Upper lobe of left lung (tissue), 6 donors: ENCODE data around the gene MRPS9. TPM values are rescaled to one million over a fixed set of nuclear protein-coding genes. Genes with fewer than 3 reads are reported as not detected.
A peak's percentile ranks its signal among the peaks of the same experiment; 100 is the strongest.

ENCODE experiments used
- ATAC-seq, 2 donors: fragments of 200-7000 bp; cut with Tn5 transposase; one replicate each; pipeline ENCODE4 v1.9.1; 2022; ENCODE audit warnings: mild to moderate bottlenecking in 2 of 2, moderate library complexity in 2 of 2; ENCODE audit not compliant: low FRiP score in 2 of 2
- DNase-seq, 2 donors: peaks; one replicate each; pipeline ENCODE4 v3.0.0-alpha.2; 2019 to 2020
- H3K27ac ChIP-seq, 4 donors: fragments of 200-600 bp; sonication (generic); one replicate each; pipeline ENCODE4 v1.5.1; 2016 to 2019
- H3K27me3 ChIP-seq, 4 donors: fragments of 200-600 bp; sonication (generic); one replicate each; pipeline ENCODE4 v1.5.1; 2017 to 2019
- H3K36me3 ChIP-seq, 4 donors: fragments of 200-600 bp; sonication (generic); one replicate each; pipeline ENCODE4 v1.5.1; 2016 to 2019
- H3K4me1 ChIP-seq, 4 donors: fragments of 200-600 bp; sonication (generic); one replicate each; pipeline ENCODE4 v1.5.1; 2018 to 2019
- H3K4me3 ChIP-seq, 4 donors: fragments of 200-600 bp; sonication (generic); one replicate each; pipeline ENCODE4 v1.5.1; 2017 to 2019; ENCODE audit warnings: mild to moderate bottlenecking in 2 of 4, moderate library complexity in 1 of 4
- H3K9me3 ChIP-seq, 4 donors: fragments of 200-600 bp; sonication (generic); one replicate each; pipeline ENCODE4 v1.5.1; 2018 to 2019
- CTCF ChIP-seq, 6 experiments: fragments of 450-650 bp in 4 of 6; fragments of 200-600 bp in 2 of 6; sonication (generic) in 2 of 6; IDR thresholded peaks; one replicate each; pipeline ENCODE4 v1.5.1; 2016 to 2019; ENCODE audit warnings: antibody characterized with exemption in 6 of 6
- EP300 ChIP-seq, 4 donors: sonication (generic); formaldehyde crosslinking; IDR thresholded peaks; one replicate each; pipeline ENCODE4 v1.5.1; 2017; ENCODE audit warnings: antibody characterized with exemption in 4 of 4, control low read depth in 2 of 4
- POLR2A ChIP-seq, 4 donors: fragments of 450-650 bp; IDR thresholded peaks; one replicate each; pipeline ENCODE4 v1.5.1; 2016 to 2017; ENCODE audit warnings: antibody characterized with exemption in 4 of 4, mild to moderate bottlenecking in 2 of 4
- POLR2AphosphoS5 ChIP-seq, 2 donors: sonication (generic); formaldehyde crosslinking; IDR thresholded peaks; one replicate each; pipeline ENCODE4 v1.5.1; 2017; ENCODE audit warnings: antibody characterized with exemption in 2 of 2
- WGBS, 2 donors: methylation state at CpG; one replicate each; pipeline ENCODE4 v1.1.5; 2017 to 2018; 5-methylcytosine and 5-hydroxymethylcytosine counted together
- total RNA-seq, 6 donors: library from RNA; depleted of rRNA in 4 of 6; stranded (reverse); fragments of >200 nt in 4 of 6; gene quantifications; one replicate each; pipeline versions ENCODE4 v1.1.0 to v1.2.1, GENCODE V29; 2016 to 2021
- donor health status: DM: no; HTN: no; CAD: no; lungs with moderate emphysema.
- donor health status: DM: no; HTN: yes; CAD: no; lungs with severe emphysema.

MRPS9 gene
- total RNA-seq, 6 donors from 2014 or later: 15.4 to 17.8 (median 17.0) TPM

GRCh38 chr2:105073591-105073990 is 35.7 kb downstream of the MRPS9 start:
- Histone ChIP-seq H3K4me1 (no peaks in the 10 kb centered on the region), H3K27ac (no peak overlapping the region), H3K9me3 (no peaks in the 10 kb centered on the region), H3K27me3 (no peaks in the 10 kb centered on the region), H3K4me3 (no peak overlapping the region), H3K36me3 (peaks cover 0 to 4% (median 3%) of the 10 kb centered on the region in 4 donors)
- no peak for DNase-seq
- no peak for TF ChIP-seq CTCF (IDR thresholded peaks at IDR 0.05)
- ATAC-seq: no peak
- WGBS, 2 donors: 73 to 85% methylated on average over 4 of the region's 4 CpGs

DNA sequence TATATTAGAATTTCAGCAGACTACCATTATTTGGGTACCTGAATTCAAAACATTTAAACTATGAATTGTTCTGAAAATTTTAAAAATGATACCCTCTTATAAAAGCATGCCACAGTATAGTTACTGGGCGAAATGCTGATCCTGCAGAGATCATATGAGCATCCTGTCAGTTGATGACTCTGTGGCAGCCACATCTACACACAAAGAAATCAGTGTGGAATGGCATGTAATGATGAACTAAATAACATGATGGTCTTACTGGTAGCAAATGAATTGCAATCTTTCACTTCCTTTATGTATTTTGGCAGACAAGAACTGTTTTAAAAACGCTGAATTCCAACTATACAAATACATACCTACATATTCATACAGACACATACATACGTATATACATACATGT is 38.3 kb downstream of the MRPS9 start:
- H3K4me3 ChIP-seq: no peak overlapping the region
- H3K27ac ChIP-seq: no peak overlapping the region
- peaks cover 0 to 3% (median 0%) of the 10 kb centered on the region in 4 donors for H3K36me3 ChIP-seq
- no peaks in the 10 kb centered on the region for H3K9me3 ChIP-seq
- no peaks in the 10 kb centered on the region for H3K4me1 ChIP-seq
- ATAC-seq (no peak), DNase-seq (no peak)
- no peak for TF ChIP-seq POLR2A (IDR thresholded peaks at IDR 0.05)
- TF ChIP-seq EP300 (IDR thresholded peaks at IDR 0.05): no peak
- H3K27me3 ChIP-seq: no peaks in the 10 kb centered on the region
- WGBS, 2 donors: 93 to 94% methylated on average over 3 of the region's 3 CpGs

GRCh38 chr2:105078906-105079495 is 41.1 kb downstream of the MRPS9 start:
- no peak for ATAC-seq
- no peaks in the 10 kb centered on the region for H3K4me1 ChIP-seq
- 92 to 94% methylated on average over 10 of the region's 10 CpGs for WGBS, 2 donors
- no peak overlapping the region for H3K4me3 ChIP-seq
- H3K27ac ChIP-seq: no peak overlapping the region
- no peaks in the 10 kb centered on the region for H3K36me3 ChIP-seq
- no peak for DNase-seq
- no peaks in the 10 kb centered on the region for H3K27me3 ChIP-seq
- H3K9me3 ChIP-seq: no peaks in the 10 kb centered on the region
- TF ChIP-seq POLR2A (IDR thresholded peaks at IDR 0.05) (no peak), CTCF (IDR thresholded peaks at IDR 0.05) (no peak), EP300 (IDR thresholded peaks at IDR 0.05) (no peak), POLR2AphosphoS5 (IDR thresholded peaks at IDR 0.05) (no peak)

GRCh38 chr2:105080461-105080860 is 42.6 kb downstream of the MRPS9 start:
- Histone ChIP-seq H3K4me3 (no peak overlapping the region), H3K27ac (no peak overlapping the region), H3K36me3 (no peaks in the 10 kb centered on the region), H3K4me1 (no peaks in the 10 kb centered on the region), H3K27me3 (no peaks in the 10 kb centered on the region), H3K9me3 (no peaks in the 10 kb centered on the region)
- ATAC-seq (no peak), DNase-seq (no peak)
- TF ChIP-seq CTCF (IDR thresholded peaks at IDR 0.05) (no peak), POLR2A (IDR thresholded peaks at IDR 0.05) (no peak), EP300 (IDR thresholded peaks at IDR 0.05) (no peak), POLR2AphosphoS5 (IDR thresholded peaks at IDR 0.05) (no peak)

GRCh38 chr2:105081006-105081601 is 43.2 kb downstream of the MRPS9 start:
- 81 to 87% methylated on average over 20 of the region's 20 CpGs for WGBS, 2 donors
- no peaks in the 10 kb centered on the region for H3K27me3 ChIP-seq
- TF ChIP-seq EP300 (IDR thresholded peaks at IDR 0.05): no peak
- no peak for TF ChIP-seq CTCF (IDR thresholded peaks at IDR 0.05)
- TF ChIP-seq POLR2A (IDR thresholded peaks at IDR 0.05): no peak
- no peak for TF ChIP-seq POLR2AphosphoS5 (IDR thresholded peaks at IDR 0.05)
- ATAC-seq (no peak), DNase-seq (peak in 1 of 2 donors; percentile 21)
- no peak overlapping the region for H3K4me3 ChIP-seq
- H3K4me1 ChIP-seq: no peaks in the 10 kb centered on the region
- no peaks in the 10 kb centered on the region for H3K36me3 ChIP-seq
- no peak overlapping the region for H3K27ac ChIP-seq
- H3K9me3 ChIP-seq: no peaks in the 10 kb centered on the region
